Activated naive CD8-positive, alpha-beta T cell treated with anti-CD3 and anti-CD28 coated beads for 36 hours (primary cell): ENCODE results near the gene TGFB1. TPM values are rescaled to one million over a fixed set of nuclear protein-coding genes. Genes with fewer than 3 reads are reported as not detected.
"Not testable (repeated sequence)": the region's sequence is repeated elsewhere in the genome, so short reads cannot be mapped to it uniquely, and the experiment has no call there.

Experiments
- DNase-seq: peaks from one replicate; pipeline ENCODE4 v3.0.0; 2021
- H3K27ac Mint-ChIP-seq: one replicate; pipeline ENCODE4 v1.8.0; 2022; ENCODE audit warnings: mild to moderate bottlenecking, moderate library complexity, mixed read lengths
- H3K27me3 Mint-ChIP-seq: one replicate; pipeline ENCODE4 v1.8.0; 2022; ENCODE audit warnings: mild to moderate bottlenecking, mixed read lengths
- H3K36me3 Mint-ChIP-seq: one replicate; pipeline ENCODE4 v1.8.0; 2021; ENCODE audit warnings: mild to moderate bottlenecking, mixed read lengths
- H3K4me1 Mint-ChIP-seq: one replicate; pipeline ENCODE4 v1.8.0; 2021; ENCODE audit warnings: mixed read lengths
- H3K4me3 Mint-ChIP-seq: one replicate; pipeline ENCODE4 v1.8.0; 2022; ENCODE audit warnings: mild to moderate bottlenecking, moderate library complexity, mixed read lengths
- H3K9me3 Mint-ChIP-seq: one replicate; pipeline ENCODE4 v1.8.0; 2022; ENCODE audit warnings: mixed read lengths
- total RNA-seq, 2 experiments: library from RNA; stranded (reverse); gene quantifications; one replicate each; pipeline ENCODE4 v1.2.3, GENCODE V29; 2021

Gene TGFB1
- total RNA-seq, 2 experiments from 2014 or later: 152 to 154 TPM

DNA sequence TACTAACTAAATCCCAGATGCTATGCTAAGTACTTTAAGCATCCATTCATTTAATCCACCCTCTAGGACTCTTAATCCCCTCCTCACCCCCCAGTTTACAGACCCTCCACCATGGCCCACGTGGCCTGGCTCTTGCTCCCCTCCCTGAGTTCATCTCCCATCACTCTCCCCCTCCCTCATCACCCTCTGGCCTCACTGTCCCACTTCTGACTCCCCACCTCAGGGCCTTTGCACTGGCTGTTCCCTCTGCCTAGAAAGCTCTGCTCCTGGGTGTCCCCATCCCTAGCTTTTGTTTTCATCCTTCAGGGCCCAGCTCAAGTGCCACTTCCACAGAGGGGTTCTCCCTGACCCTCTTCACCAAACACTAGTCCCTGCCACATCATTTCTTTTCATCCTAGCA is 6.0 kb upstream of the TGFB1 start:
- Mint-ChIP-seq H3K27me3 (no peaks in the 10 kb centered on the region), H3K36me3 (peaks cover 17% of the 10 kb centered on the region), H3K4me1 (peaks cover 58% of the 10 kb centered on the region), H3K4me3 (no peak overlapping the region), H3K9me3 (no peaks in the 10 kb centered on the region), H3K27ac (peak overlapping the region; percentile 39)
- no peak for DNase-seq

DNA sequence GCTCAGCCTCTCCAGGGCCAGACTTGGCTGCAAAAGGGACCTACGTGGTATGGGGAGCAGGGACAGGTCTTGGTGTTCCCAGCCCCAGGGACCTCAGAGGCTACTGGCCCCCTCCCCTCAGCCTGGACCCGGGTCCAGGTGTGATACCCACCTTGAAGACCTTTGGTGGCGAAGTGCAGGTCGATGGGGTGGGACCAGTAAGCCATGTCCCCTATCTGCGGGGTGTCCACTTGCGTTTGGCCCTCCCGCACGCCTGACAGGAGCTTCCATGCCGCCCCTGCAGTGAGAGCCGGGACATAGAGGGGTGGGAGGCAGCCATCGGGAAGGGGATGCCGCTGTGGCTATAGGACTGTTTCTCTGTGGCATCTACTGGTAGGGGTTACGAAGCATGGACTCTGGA is 4.0 kb upstream of the TGFB1 start:
- H3K4me1 Mint-ChIP-seq: peaks cover 53% of the 10 kb centered on the region
- no peak for DNase-seq
- peak overlapping the region; percentile 97 for H3K27ac Mint-ChIP-seq
- no peaks in the 10 kb centered on the region for H3K9me3 Mint-ChIP-seq
- H3K4me3 Mint-ChIP-seq: peak overlapping the region; percentile 75
- H3K27me3 Mint-ChIP-seq: no peaks in the 10 kb centered on the region
- H3K36me3 Mint-ChIP-seq: peaks cover 16% of the 10 kb centered on the region

GRCh38 chr19:41356984-41357739 is 3.4 kb upstream of the TGFB1 start:
- Mint-ChIP-seq H3K4me3 (peak overlapping the region; percentile 75), H3K27me3 (no peaks in the 10 kb centered on the region), H3K36me3 (peaks cover 19% of the 10 kb centered on the region), H3K4me1 (peaks cover 49% of the 10 kb centered on the region), H3K27ac (peak overlapping the region; percentile 97), H3K9me3 (no peaks in the 10 kb centered on the region)
- peak; percentile 30 for DNase-seq

DNA sequence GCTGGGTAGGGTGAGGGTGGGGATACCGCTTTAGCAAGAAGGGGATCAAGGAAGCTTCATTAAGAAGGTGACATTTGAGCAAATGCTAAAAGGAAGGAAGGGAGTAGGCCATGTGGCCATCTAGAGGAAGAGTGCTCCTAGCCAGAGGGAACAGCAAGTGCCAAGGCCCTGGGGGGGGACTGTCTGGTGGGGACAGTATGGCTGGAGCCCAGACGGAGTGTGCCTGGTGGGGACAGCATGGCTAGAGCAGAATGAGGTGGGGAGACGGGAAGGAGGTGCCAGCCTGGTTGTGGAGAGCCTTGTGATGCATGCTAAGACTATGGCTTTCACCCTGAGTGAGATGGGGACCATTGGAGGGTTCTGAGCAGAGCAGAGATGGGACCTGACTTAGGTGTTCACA is 2.1 kb upstream of the TGFB1 start:
- H3K27me3 Mint-ChIP-seq: no peaks in the 10 kb centered on the region
- peak overlapping the region; percentile 97 for H3K27ac Mint-ChIP-seq
- peaks cover 50% of the 10 kb centered on the region for H3K4me1 Mint-ChIP-seq
- peak overlapping the region; percentile 75 for H3K4me3 Mint-ChIP-seq
- peaks cover 29% of the 10 kb centered on the region for H3K36me3 Mint-ChIP-seq
- DNase-seq: peak; percentile 15
- H3K9me3 Mint-ChIP-seq: no peaks in the 10 kb centered on the region

DNA sequence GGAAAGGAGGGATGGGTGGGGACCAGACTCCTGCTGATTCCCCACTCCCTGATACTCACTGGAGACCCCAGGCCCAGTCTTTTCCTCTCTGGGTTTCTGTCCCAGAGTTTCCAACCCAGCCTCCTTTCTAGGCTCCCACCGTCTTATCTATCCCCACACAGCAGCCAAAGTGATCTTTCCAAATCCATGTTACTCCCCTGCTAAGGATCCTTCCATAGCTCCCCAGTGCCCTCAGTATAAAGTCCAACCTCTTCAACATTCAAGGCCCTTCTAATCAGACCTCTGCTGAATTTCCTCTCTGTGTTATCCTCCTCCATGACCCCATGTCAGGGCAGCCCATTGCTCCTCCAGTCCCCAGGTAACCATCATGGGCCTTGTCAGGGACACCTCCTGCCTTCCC is 1.3 kb upstream of the TGFB1 start:
- peak overlapping the region; percentile 75 for H3K4me3 Mint-ChIP-seq
- no peak for DNase-seq
- peaks cover 54% of the 10 kb centered on the region for H3K4me1 Mint-ChIP-seq
- H3K27me3 Mint-ChIP-seq: no peaks in the 10 kb centered on the region
- H3K27ac Mint-ChIP-seq: peak overlapping the region; percentile 97
- peaks cover 31% of the 10 kb centered on the region for H3K36me3 Mint-ChIP-seq
- no peaks in the 10 kb centered on the region for H3K9me3 Mint-ChIP-seq

GRCh38 chr19:41354343-41354953 is 726 bp upstream of the TGFB1 start:
- Mint-ChIP-seq H3K4me3 (peak overlapping the region; percentile 91), H3K4me1 (peaks cover 55% of the 10 kb centered on the region), H3K9me3 (no peaks in the 10 kb centered on the region), H3K27ac (peak overlapping the region; percentile 95), H3K27me3 (no peaks in the 10 kb centered on the region), H3K36me3 (peaks cover 33% of the 10 kb centered on the region)
- DNase-seq: no peak

GRCh38 chr19:41352609-41353465 is 885 bp downstream of the TGFB1 start:
- Mint-ChIP-seq H3K4me1 (peaks cover 53% of the 10 kb centered on the region), H3K9me3 (peaks cover 6% of the 10 kb centered on the region), H3K27me3 (no peaks in the 10 kb centered on the region), H3K27ac (peak overlapping the region; percentile 99), H3K4me3 (peak overlapping the region; percentile 91), H3K36me3 (peaks cover 40% of the 10 kb centered on the region)
- DNase-seq: peak; percentile 85

GRCh38 chr19:41352279-41352608 is 1.5 kb downstream of the TGFB1 start:
- H3K4me3 Mint-ChIP-seq: peak overlapping the region; percentile 91

GRCh38 chr19:41351339-41352245 is 2.1 kb downstream of the TGFB1 start:
- Mint-ChIP-seq H3K4me3 (peak overlapping the region; percentile 91), H3K27ac (peak overlapping the region; percentile 99), H3K9me3 (peaks cover 6% of the 10 kb centered on the region), H3K36me3 (peaks cover 38% of the 10 kb centered on the region), H3K27me3 (no peaks in the 10 kb centered on the region), H3K4me1 (peaks cover 42% of the 10 kb centered on the region)
- peak; percentile 87 for DNase-seq

More at GRCh38 chr19:41352279-41352608, 1.5 kb downstream of the TGFB1 start:
- H3K9me3 Mint-ChIP-seq: peaks cover 6% of the 10 kb centered on the region
- peaks cover 41% of the 10 kb centered on the region for H3K36me3 Mint-ChIP-seq
- no peak for DNase-seq
- H3K27me3 Mint-ChIP-seq: no peaks in the 10 kb centered on the region
- peaks cover 48% of the 10 kb centered on the region for H3K4me1 Mint-ChIP-seq
- peak overlapping the region; percentile 99 for H3K27ac Mint-ChIP-seq

DNA sequence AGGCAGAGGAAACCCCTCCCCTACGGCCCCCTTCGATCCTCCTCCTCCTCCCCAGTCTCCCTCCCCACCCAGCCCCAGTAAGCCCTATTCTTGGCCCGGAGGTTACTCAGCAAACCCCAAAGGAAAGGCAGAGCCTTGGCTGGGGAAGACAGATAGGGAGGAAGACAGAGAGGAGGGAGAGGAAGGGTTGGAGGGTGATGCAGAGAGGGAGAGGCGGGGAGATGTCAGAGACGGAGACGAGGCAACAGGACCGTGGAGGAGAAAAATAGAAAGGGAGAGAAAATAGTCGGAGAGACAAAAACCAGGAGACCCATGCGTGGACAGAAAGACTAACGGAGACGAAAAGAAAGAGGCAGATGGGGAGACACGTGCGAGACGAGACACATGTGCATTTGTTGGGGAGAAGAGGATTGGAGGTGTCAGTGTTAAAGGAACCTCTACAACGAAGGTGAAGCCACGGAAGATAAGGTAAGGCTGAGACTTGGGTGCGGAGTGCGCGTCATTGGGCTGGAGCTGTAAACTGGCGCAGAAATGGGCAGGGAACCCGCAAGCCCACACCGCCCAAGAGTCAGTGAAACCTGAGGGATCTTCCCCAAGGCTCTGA is 2.9 kb downstream of the TGFB1 start:
- peak overlapping the region; percentile 99 for H3K27ac Mint-ChIP-seq
- no peak for DNase-seq
- H3K27me3 Mint-ChIP-seq: no peaks in the 10 kb centered on the region
- peaks cover 40% of the 10 kb centered on the region for H3K36me3 Mint-ChIP-seq
- H3K4me1 Mint-ChIP-seq: peaks cover 37% of the 10 kb centered on the region
- H3K9me3 Mint-ChIP-seq: peaks cover 6% of the 10 kb centered on the region
- H3K4me3 Mint-ChIP-seq: peak overlapping the region; percentile 91

GRCh38 chr19:41346916-41347315 is 6.8 kb downstream of the TGFB1 start:
- H3K9me3 Mint-ChIP-seq, H3K27me3 Mint-ChIP-seq, DNase-seq, H3K4me3 Mint-ChIP-seq, H3K27ac Mint-ChIP-seq: not testable (repeated sequence)
- Mint-ChIP-seq H3K4me1 (peaks cover 46% of the 10 kb centered on the region), H3K36me3 (peaks cover 50% of the 10 kb centered on the region)

DNA sequence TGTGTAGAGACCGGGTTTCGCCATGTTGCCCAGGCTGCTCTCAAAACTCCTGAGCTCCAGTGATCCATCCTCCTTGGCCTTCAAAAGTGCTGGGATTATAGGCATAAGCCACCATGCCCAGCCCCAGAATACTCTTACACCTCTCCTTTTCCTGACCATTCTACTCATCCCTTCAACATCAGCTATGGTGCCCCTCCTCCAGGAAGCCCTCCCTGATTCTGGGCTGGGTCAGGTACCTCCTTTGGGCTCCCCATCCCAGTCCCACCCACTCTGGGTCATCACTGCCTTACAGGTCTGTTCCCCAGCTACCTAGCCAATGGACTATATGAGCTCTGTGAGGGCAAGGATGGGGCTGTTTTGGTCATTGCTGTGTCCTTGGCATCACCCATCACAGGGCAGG is 9.6 kb downstream of the TGFB1 start:
- Mint-ChIP-seq H3K36me3 (peaks cover 40% of the 10 kb centered on the region), H3K9me3 (peaks cover 6% of the 10 kb centered on the region), H3K27me3 (no peaks in the 10 kb centered on the region), H3K4me1 (peaks cover 37% of the 10 kb centered on the region), H3K27ac (no peak overlapping the region), H3K4me3 (no peak overlapping the region)
- DNase-seq: no peak

DNA sequence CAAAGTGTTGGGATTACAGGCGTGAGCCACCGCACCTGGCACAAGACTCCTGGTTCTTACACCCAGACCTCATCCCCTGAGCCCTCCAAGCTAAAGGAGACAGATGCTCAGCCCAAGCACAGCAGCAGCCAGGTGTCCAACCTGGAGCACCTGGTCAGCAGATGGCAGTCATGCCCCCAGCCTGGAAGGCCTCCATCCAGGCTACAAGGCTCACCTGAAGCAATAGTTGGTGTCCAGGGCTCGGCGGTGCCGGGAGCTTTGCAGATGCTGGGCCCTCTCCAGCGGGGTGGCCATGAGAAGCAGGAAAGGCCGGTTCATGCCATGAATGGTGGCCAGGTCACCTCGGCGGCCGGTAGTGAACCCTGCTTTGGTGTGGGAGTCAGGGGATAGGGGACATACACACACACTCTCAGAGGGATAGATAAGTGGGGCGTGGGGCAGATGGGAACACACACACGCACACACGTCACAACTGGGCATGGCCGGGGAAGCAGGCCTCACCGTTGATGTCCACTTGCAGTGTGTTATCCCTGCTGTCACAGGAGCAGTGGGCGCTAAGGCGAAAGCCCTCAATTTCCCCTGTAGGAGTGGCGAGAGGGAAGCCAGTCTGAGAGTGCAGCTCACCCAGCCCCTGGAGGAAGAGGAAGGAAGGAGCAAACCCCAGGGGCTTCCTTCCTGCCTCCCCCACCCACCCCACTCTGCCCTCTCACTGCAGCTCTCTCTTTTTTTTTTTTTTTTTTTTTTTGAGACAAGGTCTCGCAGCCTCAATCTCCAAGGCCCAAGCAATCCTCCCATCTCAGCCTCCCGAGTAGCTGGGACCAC is 11.8 kb downstream of the TGFB1 start:
- no peaks in the 10 kb centered on the region for H3K27me3 Mint-ChIP-seq
- no peak for DNase-seq
- H3K9me3 Mint-ChIP-seq: no peaks in the 10 kb centered on the region
- peak overlapping the region; percentile 31 for H3K27ac Mint-ChIP-seq
- H3K36me3 Mint-ChIP-seq: peaks cover 34% of the 10 kb centered on the region
- H3K4me3 Mint-ChIP-seq: no peak overlapping the region
- H3K4me1 Mint-ChIP-seq: peaks cover 33% of the 10 kb centered on the region
